Neural progenitor cell (in vitro differentiated cells): ENCODE measurements around the gene KIF26B.

ENCODE experiments used
- CTCF ChIP-seq: fragments of 200-600 bp; sonication (generic); IDR thresholded peaks from 2 replicates; pipeline ENCODE4 v1.5.1; 2017; ENCODE audit warnings: antibody characterized with exemption, mild to moderate bottlenecking
- EZH2phosphoT487 ChIP-seq: fragments of 200-600 bp; sonication (generic); IDR thresholded peaks from 2 replicates; pipeline ENCODE4 v1.6.1; 2017; ENCODE audit warnings: antibody characterized with exemption

GRCh38 chr1:245440922-245441321 is 286.1 kb downstream of the KIF26B start:
- TF ChIP-seq CTCF (no peak), EZH2phosphoT487 (no peak)
